A549 (cell line): Measurements from ENCODE around the gene PRKX. TPM values are rescaled to one million over a fixed set of nuclear protein-coding genes. Genes with fewer than 3 reads are reported as not detected.
"Not testable (repeated sequence)": the region's sequence is repeated elsewhere in the genome, so short reads cannot be mapped to it uniquely, and the experiment has no call there.

Experiments
- ATAC-seq, 2 experiments: fragments of 200-7000 bp in 1 of 2; fragments of >200 bp in 1 of 2; cut with Nextera tagmentation in 1 of 2; cut with Tn5 transposase in 1 of 2; 3 replicates each; pipeline versions ENCODE4 v1.8.0 to v1.9.1; 2018 to 2020; ENCODE audit warnings: mild to moderate bottlenecking in 1 of 2, moderate library complexity in 1 of 2
- CTCF ChIA-PET: fragments of 300-600 bp; sonication (Branson Sonifier 250); formaldehyde crosslinking; extraction: SDS; loops from one replicate; lab custom pipeline; 2021; ENCODE audit warnings: antibody characterized with exemption, inconsistent platforms; lab: Yijun Ruan, JAX
- POLR2A ChIA-PET: fragments of 350-600 bp; formaldehyde crosslinking; extraction: SDS; loops from one replicate; lab custom pipeline; 2021; ENCODE audit warnings: antibody characterized with exemption, inconsistent platforms; lab: Yijun Ruan, JAX
- DNase-seq, 2 experiments: peaks; one replicate each; pipeline versions ENCODE4 v3.0.0 to v3.0.0-alpha.2; 2011 to 2016; ENCODE audit warnings: low read depth in 1 of 2, low spot score in 1 of 2
- FAIRE-seq: peaks from 2 replicates; lab custom pipeline; 2011; peaks lifted over from hg19 to GRCh38; lab: Jason Lieb, UNC
- H3K27ac ChIP-seq, 2 experiments: fragments of >200 bp; sonication (Bioruptor Twin); formaldehyde crosslinking; 3 replicates each; pipeline ENCODE4 v1.5.1; 2016 to 2017
- H3K4me1 ChIP-seq: fragments of >200 bp; sonication (Bioruptor Twin); formaldehyde crosslinking; 3 replicates; pipeline ENCODE4 v1.6.1; 2016
- H3K4me2 ChIP-seq: fragments of >200 bp; sonication (Bioruptor Twin); formaldehyde crosslinking; 3 replicates; pipeline ENCODE4 v1.6.1; 2016
- H3K4me3 ChIP-seq: fragments of >200 bp; sonication (Bioruptor Twin); formaldehyde crosslinking; 3 replicates; pipeline ENCODE4 v1.5.1; 2016
- H3K9me3 ChIP-seq: fragments of >200 bp; sonication (Bioruptor Twin); formaldehyde crosslinking; 3 replicates; pipeline ENCODE4 v1.6.1; 2016
- CEBPB ChIP-seq, 2 experiments: fragments of >200 bp in 1 of 2; sonication (Bioruptor Twin) in 1 of 2; formaldehyde crosslinking in 1 of 2; IDR thresholded peaks; 2 replicates each; pipeline ENCODE4 v1.6.1; 2012 to 2016
- CHD2 ChIP-seq: fragments of 150-350 bp; IDR thresholded peaks from 2 replicates; pipeline ENCODE4 v1.6.1; 2014; ENCODE audit warnings: low read length; ENCODE audit not compliant: partially characterized antibody
- CHD4 ChIP-seq: fragments of 200-600 bp; sonication (generic); IDR thresholded peaks from 2 replicates; pipeline ENCODE4 v1.6.1; 2016; ENCODE audit warnings: antibody characterized with exemption, mild to moderate bottlenecking, borderline replicate concordance
- EHF ChIP-seq: fragments of 250-450 bp; sonication (Bioruptor Pico); IDR thresholded peaks from 2 replicates; pipeline ENCODE4 v1.5.0; 2020; ENCODE audit warnings: mild to moderate bottlenecking
- EHMT2 ChIP-seq: fragments of 200-600 bp; sonication (generic); IDR thresholded peaks from 2 replicates; pipeline ENCODE4 v1.6.1; 2016; ENCODE audit warnings: antibody characterized with exemption, low read depth, mild to moderate bottlenecking, moderate library complexity
- FOSL2 ChIP-seq, 2 experiments: fragments of 450-650 bp in 1 of 2; fragments of >200 bp in 1 of 2; sonication (Bioruptor Twin) in 1 of 2; formaldehyde crosslinking; IDR thresholded peaks; 2 replicates each; pipeline versions ENCODE4 v1.5.0 to v1.6.1; 2016 to 2020; ENCODE audit warnings: mild to moderate bottlenecking in 1 of 2, moderate library complexity in 1 of 2
- FOXS1 ChIP-seq: fragments of 250-450 bp; sonication (Bioruptor Pico); IDR thresholded peaks from 2 replicates; pipeline ENCODE4 v1.5.0; 2020; ENCODE audit warnings: mild to moderate bottlenecking, moderate library complexity
- HDAC2 ChIP-seq: fragments of 200-600 bp; sonication (generic); IDR thresholded peaks from 2 replicates; pipeline ENCODE4 v1.6.1; 2016
- JUNB ChIP-seq: fragments of >200 bp; sonication (Bioruptor Twin); formaldehyde crosslinking; IDR thresholded peaks from 2 replicates; pipeline ENCODE4 v1.6.1; 2016
- MAFK ChIP-seq: fragments of 450-650 bp; IDR thresholded peaks from 2 replicates; pipeline ENCODE4 v1.6.1; 2014; ENCODE audit not compliant: partially characterized antibody
- NFE2L2 ChIP-seq: fragments of 150-350 bp; conservative IDR thresholded peaks from 2 replicates; pipeline ENCODE4 v1.6.1; 2014; ENCODE audit warnings: low read length
- PHF8 ChIP-seq: fragments of 200-600 bp; sonication (generic); IDR thresholded peaks from 2 replicates; pipeline ENCODE4 v1.6.1; 2016; ENCODE audit warnings: low read depth, mild to moderate bottlenecking, antibody characterized with exemption, moderate library complexity, borderline replicate concordance
- RCOR1 ChIP-seq: fragments of 150-350 bp; IDR thresholded peaks from 2 replicates; pipeline ENCODE4 v1.6.1; 2014; ENCODE audit warnings: antibody characterized with exemption, low read length, low read depth
- RNF2 ChIP-seq: fragments of 200-600 bp; sonication (generic); IDR thresholded peaks from 2 replicates; pipeline ENCODE4 v1.6.1; 2016; ENCODE audit warnings: low read depth, mild to moderate bottlenecking, antibody characterized with exemption, moderate library complexity, borderline replicate concordance
- TP53 ChIP-seq: fragments of 250-450 bp; sonication (Bioruptor Pico); IDR thresholded peaks from 2 replicates; pipeline ENCODE4 v1.5.0; 2021; ENCODE audit warnings: mild to moderate bottlenecking, moderate library complexity
- ZC3H11A ChIP-seq: fragments of 450-650 bp; IDR thresholded peaks from 2 replicates; pipeline ENCODE4 v1.6.1; 2014; ENCODE audit warnings: antibody characterized with exemption, mild to moderate bottlenecking
- WGBS: methylation state at CpG from one replicate; pipeline ENCODE4 v1.1.6; 2017; ENCODE audit errors: missing lambda C conversion rate; 5-methylcytosine and 5-hydroxymethylcytosine counted together
- polyA plus RNA-seq, 4 experiments: library from polyadenylated mRNA; depleted of rRNA in 3 of 4; stranded (reverse); fragments of >200 nt; fragmentation: RNase III in 1 of 4; extraction: RNeasy Plus Mini Kit Qiagen cat#74134 plus additional on column Dnase treatment in 1 of 4; gene quantifications; 2 replicates in 3 of 4; 3 replicates in 1 of 4; pipeline ENCODE4 v1.2.3, GENCODE V29; 2011 to 2017
- TF ChIP-seq, protein P1 (sequence below): fragments of >200 bp; sonication (Bioruptor Twin); formaldehyde crosslinking; IDR thresholded peaks from 3 replicates; pipeline ENCODE4 v1.6.1; 2016
- TF ChIP-seq, protein P2 (sequence below): fragments of 250-450 bp; sonication (Bioruptor Pico); IDR thresholded peaks from 2 replicates; pipeline ENCODE4 v1.5.0; 2021; ENCODE audit warnings: mild to moderate bottlenecking, moderate library complexity, borderline replicate concordance
- TF ChIP-seq, protein P3 (sequence below): IDR thresholded peaks from 2 replicates; pipeline ENCODE4 v1.6.1; 2012
- TF ChIP-seq, protein P4 (sequence below): fragments of 150-350 bp; IDR thresholded peaks from 2 replicates; pipeline ENCODE4 v1.6.1; 2014; ENCODE audit warnings: low read depth, mild to moderate bottlenecking, low read length

The PRKX gene
- polyA plus RNA-seq, 2 of the 4 experiments (the other 2 are of a cell fraction) = 18.2 to 36.0 TPM

DNA sequence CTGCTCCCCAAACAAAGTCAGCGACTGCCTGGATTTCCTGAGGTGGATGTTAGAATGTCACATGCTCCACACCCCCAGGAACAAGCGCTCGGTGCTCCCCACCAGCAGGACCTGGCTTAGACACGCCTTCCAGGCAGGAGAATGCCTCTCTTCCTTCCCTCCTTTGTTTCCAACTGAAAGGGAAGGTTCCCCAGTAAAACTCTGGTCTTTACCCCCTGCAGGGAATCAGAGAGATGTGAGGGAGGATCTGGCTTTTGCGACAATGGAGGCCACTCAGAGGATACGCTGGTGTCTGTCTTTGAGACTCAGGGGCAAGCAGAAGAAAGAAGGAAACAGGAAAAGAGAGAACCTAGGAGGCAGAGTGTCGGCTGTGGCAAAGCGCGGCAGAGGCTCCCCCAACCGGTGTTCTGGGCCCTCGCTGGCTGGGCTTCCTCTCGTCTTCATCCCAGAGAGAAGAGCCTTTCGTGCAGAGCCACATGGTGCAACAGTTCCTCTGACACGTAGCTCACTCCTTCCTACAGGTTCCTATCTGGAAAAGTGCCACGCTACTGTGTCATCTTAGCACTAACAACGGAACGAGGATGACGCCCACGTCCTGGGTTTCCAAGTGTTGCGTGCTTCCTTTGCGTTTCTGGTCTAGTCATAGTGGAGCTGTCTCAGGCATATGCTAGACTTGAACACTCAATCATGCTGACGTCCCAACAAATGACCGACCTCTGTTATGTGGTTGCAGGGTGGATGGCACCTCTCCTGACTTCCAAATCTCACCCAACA is 73.4 kb downstream of the PRKX start:
- POLR2A ChIA-PET, H3K4me3 ChIP-seq, H3K4me1 ChIP-seq, ATAC-seq, DNase-seq, FAIRE-seq, H3K27ac ChIP-seq, H3K4me2 ChIP-seq, H3K9me3 ChIP-seq: not testable (repeated sequence)
- WGBS = 89% methylated on average over 23 of the region's 23 CpGs
- CTCF ChIA-PET = interaction anchor here (1.6 kb wide), 1 partner anchor 12 kb away, joined by 3 read pairs; no protein-coding TSS in a partner anchor

DNA sequence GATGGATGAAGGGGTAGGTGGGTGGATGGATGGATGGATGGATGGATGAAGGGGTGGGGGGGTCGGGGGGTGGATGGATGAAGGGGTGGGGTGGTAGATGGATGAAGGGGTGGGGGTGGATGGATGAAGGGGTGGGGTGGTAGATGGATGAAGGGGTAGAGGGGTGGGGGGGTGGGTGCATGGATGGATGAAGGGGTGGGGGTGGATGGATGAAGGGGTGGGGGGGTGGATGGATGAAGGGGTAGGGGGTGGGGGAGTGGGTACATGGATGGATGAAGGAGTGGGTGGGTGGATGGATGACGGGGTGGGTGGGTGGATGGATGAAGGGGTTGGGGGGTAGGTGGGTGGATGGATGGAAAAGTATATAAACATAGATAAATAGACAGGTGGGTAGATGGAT is 74.2 kb downstream of the PRKX start:
- ATAC-seq = no peak
- no peak for DNase-seq
- H3K9me3 ChIP-seq = no peaks in the 10 kb centered on the region
- no peak overlapping the region for H3K4me2 ChIP-seq
- no CpG with 5 or more reads among the region's 2 CpGs for WGBS
- TF ChIP-seq CHD4 (no peak), TP53 (CRISPR knock-in tag) (no peak), PHF8 (no peak), NFE2L2 (no peak), MAFK (no peak), RCOR1 (no peak), HDAC2 (no peak), CEBPB (IDR thresholded peaks at IDR 0.05) (no peak), JUNB (no peak), FOSL2 (IDR thresholded peaks at IDR 0.05) (no peak), FOSL2 (CRISPR knock-in tag; IDR thresholded peaks at IDR 0.05) (no peak), FOXS1 (CRISPR knock-in tag) (no peak), RNF2 (no peak), CHD2 (no peak), EHMT2 (no peak), ZC3H11A (no peak), EHF (CRISPR knock-in tag) (no peak)
- TF ChIP-seq, protein P1, sequence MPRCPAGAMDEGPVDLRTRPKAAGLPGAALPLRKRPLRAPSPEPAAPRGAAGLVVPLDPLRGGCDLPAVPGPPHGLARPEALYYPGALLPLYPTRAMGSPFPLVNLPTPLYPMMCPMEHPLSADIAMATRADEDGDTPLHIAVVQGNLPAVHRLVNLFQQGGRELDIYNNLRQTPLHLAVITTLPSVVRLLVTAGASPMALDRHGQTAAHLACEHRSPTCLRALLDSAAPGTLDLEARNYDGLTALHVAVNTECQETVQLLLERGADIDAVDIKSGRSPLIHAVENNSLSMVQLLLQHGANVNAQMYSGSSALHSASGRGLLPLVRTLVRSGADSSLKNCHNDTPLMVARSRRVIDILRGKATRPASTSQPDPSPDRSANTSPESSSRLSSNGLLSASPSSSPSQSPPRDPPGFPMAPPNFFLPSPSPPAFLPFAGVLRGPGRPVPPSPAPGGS = no peak
- TF ChIP-seq, protein P2, sequence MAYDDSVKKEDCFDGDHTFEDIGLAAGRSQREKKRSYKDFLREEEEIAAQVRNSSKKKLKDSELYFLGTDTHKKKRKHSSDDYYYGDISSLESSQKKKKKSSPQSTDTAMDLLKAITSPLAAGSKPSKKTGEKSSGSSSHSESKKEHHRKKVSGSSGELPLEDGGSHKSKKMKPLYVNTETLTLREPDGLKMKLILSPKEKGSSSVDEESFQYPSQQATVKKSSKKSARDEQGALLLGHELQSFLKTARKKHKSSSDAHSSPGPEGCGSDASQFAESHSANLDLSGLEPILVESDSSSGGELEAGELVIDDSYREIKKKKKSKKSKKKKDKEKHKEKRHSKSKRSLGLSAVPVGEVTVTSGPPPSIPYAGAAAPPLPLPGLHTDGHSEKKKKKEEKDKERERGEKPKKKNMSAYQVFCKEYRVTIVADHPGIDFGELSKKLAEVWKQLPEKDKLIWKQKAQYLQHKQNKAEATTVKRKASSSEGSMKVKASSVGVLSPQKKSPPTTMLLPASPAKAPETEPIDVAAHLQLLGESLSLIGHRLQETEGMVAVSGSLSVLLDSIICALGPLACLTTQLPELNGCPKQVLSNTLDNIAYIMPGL (CRISPR knock-in tag) = no peak
- TF ChIP-seq, protein P3, sequence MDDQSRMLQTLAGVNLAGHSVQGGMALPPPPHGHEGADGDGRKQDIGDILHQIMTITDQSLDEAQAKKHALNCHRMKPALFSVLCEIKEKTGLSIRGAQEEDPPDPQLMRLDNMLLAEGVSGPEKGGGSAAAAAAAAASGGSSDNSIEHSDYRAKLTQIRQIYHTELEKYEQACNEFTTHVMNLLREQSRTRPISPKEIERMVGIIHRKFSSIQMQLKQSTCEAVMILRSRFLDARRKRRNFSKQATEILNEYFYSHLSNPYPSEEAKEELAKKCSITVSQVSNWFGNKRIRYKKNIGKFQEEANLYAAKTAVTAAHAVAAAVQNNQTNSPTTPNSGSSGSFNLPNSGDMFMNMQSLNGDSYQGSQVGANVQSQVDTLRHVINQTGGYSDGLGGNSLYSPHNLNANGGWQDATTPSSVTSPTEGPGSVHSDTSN = no peak
- TF ChIP-seq, protein P4, sequence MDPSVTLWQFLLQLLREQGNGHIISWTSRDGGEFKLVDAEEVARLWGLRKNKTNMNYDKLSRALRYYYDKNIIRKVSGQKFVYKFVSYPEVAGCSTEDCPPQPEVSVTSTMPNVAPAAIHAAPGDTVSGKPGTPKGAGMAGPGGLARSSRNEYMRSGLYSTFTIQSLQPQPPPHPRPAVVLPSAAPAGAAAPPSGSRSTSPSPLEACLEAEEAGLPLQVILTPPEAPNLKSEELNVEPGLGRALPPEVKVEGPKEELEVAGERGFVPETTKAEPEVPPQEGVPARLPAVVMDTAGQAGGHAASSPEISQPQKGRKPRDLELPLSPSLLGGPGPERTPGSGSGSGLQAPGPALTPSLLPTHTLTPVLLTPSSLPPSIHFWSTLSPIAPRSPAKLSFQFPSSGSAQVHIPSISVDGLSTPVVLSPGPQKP = no peak
- no peaks in the 10 kb centered on the region for H3K4me1 ChIP-seq
- CTCF ChIA-PET = interaction anchor here (1.6 kb wide), 1 partner anchor 12 kb away, joined by 3 read pairs; no protein-coding TSS in a partner anchor
- POLR2A ChIA-PET = no interaction called here
- H3K27ac ChIP-seq = no peak overlapping the region
- no peak overlapping the region for H3K4me3 ChIP-seq
- no peak for FAIRE-seq
